Naive B cell (primary cell): Measurements from ENCODE around the gene PALLD. TPM values are rescaled to one million over a fixed set of nuclear protein-coding genes. Genes with fewer than 3 reads are reported as not detected.

Source experiments
- ATAC-seq, 2 donors: fragments of 150-1000 bp; cut with Tn5 transposase; 2 replicates each; pipeline ENCODE4 v1.10.0; 2021; ENCODE audit warnings: low read depth in 2 of 2, mild to moderate bottlenecking in 2 of 2, moderate library complexity in 2 of 2
- DNase-seq: peaks from one replicate; pipeline ENCODE4 v3.0.0; 2022
- H3K27ac Mint-ChIP-seq, 6 donors: one replicate each; pipeline ENCODE4 v1.8.0; 2020 to 2022; ENCODE audit warnings: mild to moderate bottlenecking in 6 of 6, mixed read lengths in 6 of 6, moderate library complexity in 5 of 6, inconsistent platforms in 2 of 6
- H3K27me3 Mint-ChIP-seq, 3 donors: one replicate each; pipeline ENCODE4 v1.8.0; 2021 to 2022; ENCODE audit warnings: mixed read lengths in 3 of 3, mild to moderate bottlenecking in 1 of 3
- H3K36me3 Mint-ChIP-seq, 2 donors: one replicate each; pipeline ENCODE4 v1.8.0; 2020 to 2022; ENCODE audit warnings: mixed read lengths in 2 of 2, inconsistent platforms in 1 of 2, mild to moderate bottlenecking in 1 of 2
- H3K4me1 Mint-ChIP-seq, 3 donors: one replicate each; pipeline ENCODE4 v1.8.0; 2020 to 2022; ENCODE audit warnings: mixed read lengths in 3 of 3, inconsistent platforms in 1 of 3, mild to moderate bottlenecking in 1 of 3, moderate library complexity in 1 of 3
- H3K4me3 Mint-ChIP-seq, 8 donors: one replicate each; pipeline ENCODE4 v1.8.0; 2020 to 2022; ENCODE audit warnings: mild to moderate bottlenecking in 8 of 8, mixed read lengths in 8 of 8, moderate library complexity in 8 of 8, inconsistent platforms in 2 of 8
- H3K9me3 Mint-ChIP-seq, 7 donors: one replicate each; pipeline ENCODE4 v1.8.0; 2020 to 2022; ENCODE audit warnings: mixed read lengths in 7 of 7, mild to moderate bottlenecking in 5 of 7, inconsistent platforms in 2 of 7, moderate library complexity in 1 of 7
- polyA plus RNA-seq, 6 donors: library from polyadenylated mRNA; unstranded; fragments of 300-500 nt; fragmentation: Illumina TruSeq; gene quantifications; one replicate each; pipeline ENCODE4 v1.2.3, GENCODE V29; 2021; ENCODE audit warnings: low read depth in 6 of 6

PALLD gene
- polyA plus RNA-seq, 6 donors from 2014 or later: 0.58 to 0.83 (median 0.78) TPM; not detected in 2

DNA sequence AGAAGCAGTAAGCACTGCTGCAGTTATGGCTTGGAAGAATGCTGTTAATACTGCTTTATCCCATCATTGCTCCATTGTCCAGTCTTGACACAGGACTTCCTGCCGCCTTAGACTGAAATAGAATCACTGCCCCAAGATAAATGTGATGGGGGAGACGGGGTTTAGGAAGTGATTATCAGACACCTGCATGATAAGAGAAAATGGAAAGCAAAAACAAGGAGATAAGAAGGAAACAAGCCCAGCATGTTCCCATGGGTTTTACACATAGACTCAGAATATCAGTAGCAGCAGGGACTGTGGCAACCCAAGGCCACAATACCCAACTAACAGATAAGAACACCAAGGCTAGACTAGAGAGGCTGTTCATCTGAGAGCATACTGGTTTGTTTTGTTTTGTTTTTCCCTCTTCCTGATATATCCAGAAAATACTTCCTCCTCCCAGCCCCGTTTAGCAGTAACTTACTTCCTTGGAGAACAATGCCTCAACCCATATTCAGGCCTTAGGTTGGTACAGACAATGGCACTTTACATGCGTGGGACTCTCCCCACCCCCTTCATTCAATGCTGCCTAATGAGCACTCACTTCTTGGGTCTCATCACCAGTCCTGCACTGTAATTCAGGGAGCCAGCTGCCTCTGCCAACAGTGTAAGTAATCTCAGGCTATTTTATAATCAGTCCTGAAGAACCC lies 280.6 kb downstream of the PALLD start:
- Mint-ChIP-seq H3K36me3 (peaks cover 0 to 8% of the 10 kb centered on the region in 2 donors), H3K27ac (no peak overlapping the region), H3K9me3 (peaks cover 10 to 36% (median 17%) of the 10 kb centered on the region in 7 donors), H3K27me3 (peaks cover 4 to 25% (median 6%) of the 10 kb centered on the region in 3 donors), H3K4me3 (no peak overlapping the region), H3K4me1 (no peaks in the 10 kb centered on the region)
- no peak for DNase-seq
- ATAC-seq: no peak

DNA sequence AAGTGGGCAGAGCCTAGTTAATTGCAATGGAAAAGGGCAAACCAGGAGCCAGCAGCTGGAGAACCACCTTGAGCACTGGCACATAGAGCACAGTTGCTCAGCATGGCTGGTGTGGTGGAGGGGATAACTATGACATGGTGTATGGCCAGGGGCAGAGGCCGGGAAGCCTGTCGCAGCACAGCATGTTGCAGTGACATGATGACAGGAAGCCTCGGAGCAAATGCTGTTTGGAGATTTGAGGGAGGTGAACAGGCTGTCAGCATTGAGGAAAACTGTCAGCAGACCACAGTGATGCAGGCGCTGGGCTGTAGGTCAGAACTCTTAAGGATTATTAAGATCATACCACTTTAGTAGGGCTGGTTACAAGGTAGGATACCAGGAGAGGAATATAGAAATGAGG lies 284.5 kb downstream of the PALLD start:
- peak overlapping the region in 1 of 8 donors; percentile 44 for H3K4me3 Mint-ChIP-seq
- no peak overlapping the region for H3K27ac Mint-ChIP-seq
- no peak for DNase-seq
- ATAC-seq: no peak
- H3K4me1 Mint-ChIP-seq: no peaks in the 10 kb centered on the region
- H3K9me3 Mint-ChIP-seq: peaks cover 2 to 15% (median 6%) of the 10 kb centered on the region in 7 donors
- peaks cover 0 to 25% (median 18%) of the 10 kb centered on the region in 3 donors for H3K27me3 Mint-ChIP-seq
- H3K36me3 Mint-ChIP-seq: peaks cover 0 to 1% of the 10 kb centered on the region in 2 donors

DNA sequence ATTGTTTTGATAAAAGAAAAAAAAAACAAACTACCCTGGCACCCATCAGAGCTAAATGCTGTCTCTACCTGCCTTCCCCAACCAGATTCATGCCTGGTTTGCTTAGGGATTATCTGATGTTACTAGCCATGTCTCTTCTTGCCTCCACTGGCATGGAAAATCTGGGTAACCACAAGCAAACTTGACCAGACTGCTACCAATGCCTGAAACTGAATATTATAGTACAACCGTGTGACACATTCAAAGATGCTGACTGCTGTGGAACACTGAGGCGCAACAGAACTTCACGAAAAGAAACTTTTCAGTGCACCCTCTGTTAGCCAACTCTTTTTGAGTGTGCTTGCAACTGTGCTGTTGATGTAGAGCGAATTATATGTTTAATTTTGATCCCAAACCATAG lies 285.1 kb downstream of the PALLD start:
- no peak for DNase-seq

DNA sequence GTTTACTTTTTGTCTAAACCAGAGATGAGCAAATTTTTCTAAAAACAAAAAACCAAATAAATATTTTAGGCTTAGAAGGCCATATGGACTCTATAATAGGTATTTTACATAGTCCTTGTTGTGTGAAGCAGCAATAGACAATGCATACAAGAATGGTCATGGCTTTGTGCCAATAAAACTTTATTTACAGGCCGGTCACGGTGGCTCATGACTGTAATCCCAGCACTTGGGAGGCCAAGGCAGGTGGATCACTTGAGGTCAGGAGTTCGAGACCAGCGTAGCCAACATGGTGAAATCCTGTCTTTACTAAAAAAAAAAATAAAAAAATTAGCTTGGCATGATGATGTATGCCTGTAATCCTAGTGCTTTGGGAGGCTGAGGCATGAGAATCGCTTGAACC lies 285.6 kb downstream of the PALLD start:
- peaks cover 0 to 4% (median 0%) of the 10 kb centered on the region in 7 donors for H3K9me3 Mint-ChIP-seq
- no peak overlapping the region for H3K4me3 Mint-ChIP-seq
- DNase-seq (no peak), ATAC-seq (no peak)
- H3K4me1 Mint-ChIP-seq: no peaks in the 10 kb centered on the region
- peaks cover 0 to 18% (median 18%) of the 10 kb centered on the region in 3 donors for H3K27me3 Mint-ChIP-seq
- no peaks in the 10 kb centered on the region for H3K36me3 Mint-ChIP-seq
- H3K27ac Mint-ChIP-seq: no peak overlapping the region

More for the DNA sequence above, 285.1 kb downstream of the PALLD start:
- Mint-ChIP-seq H3K9me3 (peaks cover 0 to 9% (median 3%) of the 10 kb centered on the region in 7 donors), H3K36me3 (no peaks in the 10 kb centered on the region), H3K4me1 (no peaks in the 10 kb centered on the region), H3K4me3 (no peak overlapping the region), H3K27ac (no peak overlapping the region), H3K27me3 (peaks cover 0 to 23% (median 18%) of the 10 kb centered on the region in 3 donors)
- ATAC-seq: no peak

DNA sequence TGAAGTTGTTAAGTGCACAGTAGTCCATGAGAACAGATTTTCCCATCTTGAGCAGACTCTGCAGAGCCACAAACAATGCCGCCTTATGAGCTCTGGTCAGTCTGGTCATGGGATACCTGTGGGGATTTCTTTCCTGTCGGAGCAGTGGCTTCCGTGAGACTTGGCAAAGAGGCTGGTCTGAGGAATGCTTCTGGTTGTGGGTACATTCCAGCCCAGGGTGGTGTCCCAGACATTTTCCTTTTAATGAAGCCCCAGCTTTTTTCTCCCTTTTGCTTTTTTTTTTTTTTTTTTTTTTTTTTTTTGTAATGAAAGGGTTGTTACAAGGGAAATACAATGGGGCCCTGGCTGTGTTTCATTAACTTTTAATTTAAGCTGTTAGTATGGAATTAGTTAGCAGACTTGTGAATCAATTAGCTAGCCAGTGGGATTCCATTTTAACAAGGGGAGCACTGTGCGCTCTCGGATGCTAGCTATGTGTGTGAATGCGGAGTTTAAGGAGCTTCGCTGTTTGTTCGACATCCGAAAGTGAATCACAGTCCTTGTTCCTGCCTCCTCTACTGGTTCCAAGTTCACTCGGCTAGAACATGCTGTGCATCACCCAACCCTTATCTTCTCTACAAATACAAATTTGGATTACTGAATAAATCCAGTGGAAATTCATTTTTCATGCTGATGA lies 288.1 kb downstream of the PALLD start:
- ATAC-seq (no peak), DNase-seq (no peak)
- no peak overlapping the region for H3K4me3 Mint-ChIP-seq
- no peak overlapping the region for H3K27ac Mint-ChIP-seq
- H3K27me3 Mint-ChIP-seq: peaks cover 0 to 18% (median 13%) of the 10 kb centered on the region in 3 donors
- H3K9me3 Mint-ChIP-seq: no peaks in the 10 kb centered on the region
- H3K4me1 Mint-ChIP-seq: peaks cover 0 to 9% (median 0%) of the 10 kb centered on the region in 3 donors
- no peaks in the 10 kb centered on the region for H3K36me3 Mint-ChIP-seq

DNA sequence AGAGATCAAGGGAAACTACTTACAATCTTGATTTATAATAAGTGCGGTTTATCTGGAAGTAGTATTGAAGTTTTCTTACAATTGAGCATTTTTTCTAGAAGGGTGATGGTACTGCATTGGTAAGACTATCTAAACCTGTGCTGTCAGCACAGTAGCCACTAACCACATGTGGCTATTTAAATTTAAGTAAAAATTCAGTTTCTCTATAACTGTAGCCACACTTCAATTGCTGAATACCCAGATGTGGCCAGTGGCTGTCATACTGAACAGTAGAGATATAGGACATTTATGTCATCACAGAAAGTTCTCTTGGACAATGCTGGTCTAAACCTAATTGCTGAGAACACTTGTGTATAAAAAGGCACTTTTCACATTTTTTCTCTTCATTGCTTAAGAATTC lies 290.5 kb downstream of the PALLD start:
- Mint-ChIP-seq H3K36me3 (no peaks in the 10 kb centered on the region), H3K27ac (peak overlapping the region in 1 of 6 donors; percentile 36), H3K4me3 (no peak overlapping the region), H3K9me3 (no peaks in the 10 kb centered on the region), H3K27me3 (peaks cover 0 to 18% (median 8%) of the 10 kb centered on the region in 3 donors), H3K4me1 (peaks cover 0 to 20% (median 4%) of the 10 kb centered on the region in 3 donors)
- DNase-seq (no peak), ATAC-seq (no peak)

DNA sequence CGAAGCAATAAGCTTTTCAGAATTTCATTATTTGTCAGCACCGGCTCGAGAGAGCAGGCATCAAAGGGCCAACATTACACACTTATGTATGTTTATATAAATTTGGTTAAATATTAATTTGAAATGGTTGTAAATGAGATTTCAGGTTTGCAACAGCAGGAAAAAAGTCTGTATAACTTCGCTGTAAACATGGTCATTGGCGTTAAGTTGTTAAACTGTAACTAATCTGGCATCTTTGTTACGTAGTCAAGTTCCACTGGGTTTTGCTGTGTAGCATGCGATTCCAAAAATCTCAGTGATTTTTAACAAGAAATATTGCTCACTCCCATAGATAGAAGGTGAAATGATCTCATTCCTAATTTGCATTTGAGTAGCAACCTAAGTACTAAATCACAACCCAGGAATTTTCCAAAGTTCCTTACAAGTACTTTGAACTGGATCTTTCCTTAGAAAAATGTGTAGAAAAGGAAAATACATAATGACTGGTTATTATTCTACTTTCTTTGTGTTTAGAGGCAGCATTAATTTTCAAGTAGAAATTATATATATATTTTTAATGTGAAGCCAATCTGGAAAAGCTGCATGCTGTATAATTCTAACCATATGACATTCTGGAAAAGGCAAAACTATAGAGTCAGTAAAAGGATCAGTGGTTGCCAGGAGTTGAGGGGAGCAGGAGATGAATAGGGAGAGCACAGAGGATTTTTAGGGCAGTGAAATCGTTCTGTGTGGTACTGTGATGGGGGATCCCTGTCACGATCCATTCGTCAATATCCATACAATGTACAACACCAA lies 291.1 kb downstream of the PALLD start:
- Mint-ChIP-seq H3K4me1 (peaks cover 0 to 20% (median 4%) of the 10 kb centered on the region in 3 donors), H3K27ac (no peak overlapping the region), H3K9me3 (no peaks in the 10 kb centered on the region), H3K36me3 (no peaks in the 10 kb centered on the region), H3K27me3 (peaks cover 0 to 16% (median 8%) of the 10 kb centered on the region in 3 donors), H3K4me3 (no peak overlapping the region)
- no peak for ATAC-seq
- DNase-seq: no peak

DNA sequence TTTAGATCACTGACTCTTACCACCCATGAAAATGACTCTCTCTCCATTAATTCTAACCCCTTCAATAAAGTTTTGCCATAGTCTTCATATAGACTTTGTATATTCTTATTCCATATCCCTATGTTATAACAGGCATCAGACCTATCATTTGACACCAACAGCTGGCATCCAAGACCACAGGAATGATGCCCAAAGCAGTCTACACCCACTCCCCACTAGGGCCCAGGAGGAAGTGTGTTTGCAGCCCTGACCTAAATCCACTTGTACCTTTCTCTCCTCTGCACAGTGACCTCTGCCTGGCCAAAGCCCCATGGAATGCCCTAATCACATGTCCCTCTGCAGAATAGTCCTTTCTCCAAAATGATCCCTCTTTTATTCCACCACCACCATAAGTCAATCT lies 294.0 kb downstream of the PALLD start:
- no peak for ATAC-seq
- no peaks in the 10 kb centered on the region for H3K9me3 Mint-ChIP-seq
- DNase-seq: no peak
- peak overlapping the region in 3 of 6 donors; percentile 9 to 88 (median 55) for H3K27ac Mint-ChIP-seq
- H3K36me3 Mint-ChIP-seq: no peaks in the 10 kb centered on the region
- peaks cover 0 to 20% (median 4%) of the 10 kb centered on the region in 3 donors for H3K4me1 Mint-ChIP-seq
- peak overlapping the region in 1 of 8 donors; percentile 9 for H3K4me3 Mint-ChIP-seq
- no peaks in the 10 kb centered on the region for H3K27me3 Mint-ChIP-seq

DNA sequence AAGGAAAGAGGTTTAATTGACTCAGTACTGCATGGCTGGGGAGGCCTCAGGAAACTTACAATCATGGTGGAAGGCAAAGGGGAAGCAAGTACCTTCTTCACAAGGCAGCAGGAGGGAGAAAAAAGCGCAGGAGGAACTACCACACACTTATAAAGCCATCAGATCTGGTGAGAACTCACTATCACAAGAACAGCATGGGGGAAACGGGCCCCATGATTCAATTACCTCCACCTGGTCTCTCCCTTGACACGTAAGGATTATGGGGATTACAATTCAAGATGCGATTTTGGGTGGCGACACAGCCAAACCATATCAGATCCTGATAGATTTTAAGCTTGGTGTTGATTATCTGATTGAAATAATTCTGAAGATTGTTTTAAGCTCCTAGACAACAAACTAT lies 294.5 kb downstream of the PALLD start:
- Mint-ChIP-seq H3K27me3 (no peaks in the 10 kb centered on the region), H3K36me3 (no peaks in the 10 kb centered on the region), H3K9me3 (no peaks in the 10 kb centered on the region), H3K4me1 (peaks cover 0 to 20% (median 4%) of the 10 kb centered on the region in 3 donors), H3K27ac (peak overlapping the region in 2 of 6 donors; percentile 9 to 39), H3K4me3 (no peak overlapping the region)
- no peak for ATAC-seq
- no peak for DNase-seq

DNA sequence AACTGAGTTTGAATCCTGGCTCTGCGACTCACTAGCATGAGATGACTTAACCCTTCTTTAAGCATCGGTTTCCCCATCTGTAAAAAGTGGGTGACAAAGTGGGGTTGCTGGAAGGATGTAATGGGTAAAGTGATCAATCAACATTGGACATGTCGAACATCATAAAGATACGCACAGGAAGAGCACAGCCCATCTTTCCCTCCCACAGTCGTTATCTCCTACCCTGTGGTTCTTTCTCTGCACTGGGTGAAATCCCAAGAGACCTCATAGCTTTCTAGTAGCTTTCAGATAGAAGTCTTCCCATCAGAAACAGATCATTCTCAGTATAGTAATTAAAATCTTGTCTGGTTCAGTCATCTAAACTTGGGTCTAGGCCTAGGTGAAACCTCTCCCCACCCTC lies 296.7 kb downstream of the PALLD start:
- Mint-ChIP-seq H3K9me3 (no peaks in the 10 kb centered on the region), H3K4me1 (peaks cover 0 to 20% (median 4%) of the 10 kb centered on the region in 3 donors)
- DNase-seq: no peak

DNA sequence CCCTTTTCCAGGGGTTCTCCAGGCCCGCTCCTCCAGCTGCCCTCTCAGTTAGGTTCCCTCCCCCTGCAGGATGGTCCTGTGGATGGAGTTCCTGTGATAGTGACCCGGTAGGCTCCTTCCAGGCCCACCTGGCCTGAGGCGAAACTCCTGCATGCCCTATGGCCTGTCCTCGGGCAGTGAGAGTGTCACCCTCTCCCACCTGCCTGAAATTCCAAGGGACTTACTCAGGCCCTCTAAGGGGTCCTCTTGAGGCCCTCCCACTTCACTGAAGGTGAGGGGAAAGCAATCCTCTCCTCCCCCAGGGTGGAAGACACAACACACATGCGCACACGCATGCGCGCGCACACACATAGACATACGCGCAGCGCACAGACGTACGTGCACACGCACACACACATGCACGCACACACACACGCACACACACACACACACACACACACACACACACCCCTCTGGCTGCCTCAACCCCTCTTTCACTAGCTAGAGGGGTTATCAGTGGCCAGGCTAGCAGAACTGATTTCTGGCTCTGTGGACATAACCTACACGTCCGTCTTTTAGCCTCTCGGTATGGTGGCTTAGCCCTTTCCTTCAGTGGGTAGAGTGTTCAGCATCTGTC lies 297.3 kb downstream of the PALLD start:
- Mint-ChIP-seq H3K9me3 (no peaks in the 10 kb centered on the region), H3K4me3 (no peak overlapping the region), H3K36me3 (no peaks in the 10 kb centered on the region), H3K27ac (peak overlapping the region in 1 of 6 donors; percentile 85), H3K27me3 (no peaks in the 10 kb centered on the region), H3K4me1 (peaks cover 0 to 17% (median 4%) of the 10 kb centered on the region in 3 donors)
- no peak for ATAC-seq
- DNase-seq: no peak

More for the DNA sequence above, 296.7 kb downstream of the PALLD start:
- no peaks in the 10 kb centered on the region for H3K36me3 Mint-ChIP-seq
- no peak for ATAC-seq
- H3K4me3 Mint-ChIP-seq: no peak overlapping the region
- no peaks in the 10 kb centered on the region for H3K27me3 Mint-ChIP-seq
- H3K27ac Mint-ChIP-seq: peak overlapping the region in 1 of 6 donors; percentile 44

DNA sequence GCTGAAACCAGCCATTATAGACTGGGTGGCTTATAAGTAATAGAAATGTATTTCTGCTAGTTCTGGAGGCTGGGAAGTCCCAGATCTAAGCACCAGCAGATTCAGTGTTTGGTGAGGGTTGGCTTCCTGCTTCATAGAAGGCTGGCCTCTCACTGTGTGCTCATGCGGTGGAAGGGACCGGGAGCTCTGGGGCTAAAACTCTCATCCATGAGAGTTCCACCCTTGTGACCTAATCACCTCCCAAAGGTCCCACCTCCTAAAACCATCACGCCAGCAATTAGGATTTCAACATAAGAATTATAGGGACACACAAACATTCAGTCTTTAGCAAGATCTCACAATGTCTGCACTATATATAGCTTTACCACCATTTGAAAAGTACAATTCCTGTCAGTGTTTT lies 298.0 kb downstream of the PALLD start:
- H3K4me1 Mint-ChIP-seq: peaks cover 0 to 11% (median 4%) of the 10 kb centered on the region in 3 donors
- no peaks in the 10 kb centered on the region for H3K27me3 Mint-ChIP-seq
- H3K36me3 Mint-ChIP-seq: no peaks in the 10 kb centered on the region
- H3K4me3 Mint-ChIP-seq: no peak overlapping the region
- H3K27ac Mint-ChIP-seq: no peak overlapping the region
- H3K9me3 Mint-ChIP-seq: no peaks in the 10 kb centered on the region
- DNase-seq (no peak), ATAC-seq (no peak)

DNA sequence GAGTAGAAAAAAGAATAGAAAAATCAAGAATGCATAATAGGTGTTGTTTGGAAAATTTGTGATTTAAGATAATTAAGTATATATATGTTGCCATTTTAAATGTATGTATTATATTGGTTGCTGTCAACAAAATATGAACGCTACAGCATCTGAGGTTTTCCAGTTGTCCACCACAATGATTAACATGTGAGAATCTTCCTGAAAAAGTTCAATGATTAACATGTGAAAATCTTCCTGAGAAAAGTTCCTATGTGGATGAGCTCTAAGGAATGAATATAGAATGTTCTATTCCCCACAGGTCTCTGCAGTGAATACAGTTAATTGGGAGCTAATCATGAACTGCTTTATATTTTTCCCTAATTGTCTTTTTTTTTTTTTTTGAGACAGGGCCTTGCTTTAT lies 298.5 kb downstream of the PALLD start:
- H3K4me1 Mint-ChIP-seq: peaks cover 0 to 7% (median 3%) of the 10 kb centered on the region in 3 donors
- no peak overlapping the region for H3K27ac Mint-ChIP-seq
- H3K36me3 Mint-ChIP-seq: no peaks in the 10 kb centered on the region
- H3K4me3 Mint-ChIP-seq: no peak overlapping the region
- ATAC-seq (no peak), DNase-seq (no peak)
- no peaks in the 10 kb centered on the region for H3K27me3 Mint-ChIP-seq
- no peaks in the 10 kb centered on the region for H3K9me3 Mint-ChIP-seq
